IMR-90 (cell line): ENCODE data around the gene PHKA1. TPM values are rescaled to one million over a fixed set of nuclear protein-coding genes. Genes with fewer than 3 reads are reported as not detected.
A peak's percentile ranks its signal among the peaks of the same experiment; 100 is the strongest.

Experiments
- ATAC-seq: fragments of 200-7000 bp; cut with Tn5 transposase; 2 replicates; pipeline ENCODE4 v1.9.1; 2020; ENCODE audit warnings: low read depth, mild to moderate bottlenecking, moderate library complexity
- BruUV-seq: library from RNA; stranded (reverse); fragments of 400-500 nt; replicated peaks from 2 replicates; lab custom pipeline; 2021; lab: Mats Ljungman, UMichigan
- CTCF ChIA-PET: fragments of 300-600 bp; formaldehyde crosslinking; extraction: SDS; loops from one replicate; lab custom pipeline; 2021; ENCODE audit warnings: antibody characterized with exemption; lab: Yijun Ruan, JAX
- POLR2A ChIA-PET: fragments of 300-600 bp; sonication (Branson Sonifier 250); formaldehyde crosslinking; loops from one replicate; lab custom pipeline; 2022; ENCODE audit warnings: antibody characterized with exemption; ENCODE audit not compliant: unreplicated experiment; lab: Charles Lee
- DNase-seq: peaks from one replicate; pipeline ENCODE4 v3.0.0; 2013
- H2AFZ ChIP-seq: replicated peaks from 2 replicates; pipeline ENCODE3; 2013; ENCODE audit warnings: low read length, mild to moderate bottlenecking; ENCODE audit not compliant: poor library complexity
- H2AK5ac ChIP-seq: 2 replicates; pipeline ENCODE4 v1.6.1; 2013; ENCODE audit warnings: low read depth, low read length, inconsistent platforms
- H2AK9ac ChIP-seq: replicated peaks from 2 replicates; pipeline ENCODE3; 2013; ENCODE audit warnings: mild to moderate bottlenecking, low read depth, low read length, moderate library complexity; ENCODE audit not compliant: poor library complexity
- H2BK120ac ChIP-seq: 2 replicates; pipeline ENCODE4 v1.6.1; 2013; ENCODE audit warnings: low read depth, low read length, inconsistent platforms
- H2BK15ac ChIP-seq: 3 replicates; pipeline ENCODE4 v1.6.1; 2013; ENCODE audit warnings: low read depth, low read length, inconsistent platforms
- H2BK20ac ChIP-seq: 2 replicates; pipeline ENCODE4 v1.6.1; 2013; ENCODE audit warnings: low read depth, mild to moderate bottlenecking, inconsistent platforms, low read length, moderate library complexity
- H2BK5ac ChIP-seq: 2 replicates; pipeline ENCODE4 v1.6.1; 2013; ENCODE audit warnings: mild to moderate bottlenecking, low read depth, low read length, inconsistent platforms; ENCODE audit not compliant: poor library complexity, severe bottlenecking
- H3K14ac ChIP-seq: replicated peaks from 2 replicates; pipeline ENCODE4 v1.6.1; 2013; ENCODE audit warnings: low read depth, low read length, inconsistent platforms
- H3K18ac ChIP-seq: 2 replicates; pipeline ENCODE4 v1.6.1; 2013; ENCODE audit warnings: low read depth, low read length, control low read depth
- H3K23ac ChIP-seq: 2 replicates; pipeline ENCODE4 v1.6.1; 2013; ENCODE audit warnings: low read depth, low read length, inconsistent platforms
- H3K27ac ChIP-seq: 2 replicates; pipeline ENCODE4 v1.5.1; 2013; ENCODE audit warnings: mild to moderate bottlenecking, control low read depth, low read length; ENCODE audit not compliant: insufficient read depth
- H3K27me3 ChIP-seq: 2 replicates; pipeline ENCODE4 v1.6.1; 2013; ENCODE audit warnings: low read length; ENCODE audit not compliant: control insufficient read depth, insufficient read depth
- H3K36me3 ChIP-seq: 2 replicates; pipeline ENCODE4 v1.6.1; 2013; ENCODE audit warnings: low read length, mixed read lengths; ENCODE audit not compliant: control insufficient read depth, insufficient read depth
- H3K4ac ChIP-seq: 2 replicates; pipeline ENCODE4 v1.6.1; 2013; ENCODE audit warnings: low read depth, low read length, inconsistent platforms
- H3K4me1 ChIP-seq: 2 replicates; pipeline ENCODE4 v1.6.1; 2013; ENCODE audit warnings: low read length, mixed read lengths; ENCODE audit not compliant: control insufficient read depth, insufficient read depth
- H3K4me2 ChIP-seq: 2 replicates; pipeline ENCODE4 v1.6.1; 2013; ENCODE audit warnings: low read depth, mild to moderate bottlenecking, control low read depth, low read length, moderate library complexity
- H3K4me3 ChIP-seq: 2 replicates; pipeline ENCODE4 v1.5.1; 2013; ENCODE audit warnings: low read depth, mild to moderate bottlenecking, control low read depth, low read length, moderate library complexity; ENCODE audit not compliant: insufficient read depth
- H3K56ac ChIP-seq: 2 replicates; pipeline ENCODE4 v1.6.1; 2013; ENCODE audit warnings: low read length, inconsistent platforms; ENCODE audit not compliant: insufficient read depth; ENCODE audit errors: extremely low read depth
- H3K79me1 ChIP-seq, 2 experiments: 2 replicates each; pipeline ENCODE4 v1.6.1; 2013; ENCODE audit warnings: low read length in 2 of 2, inconsistent platforms in 1 of 2, low read depth in 1 of 2
- H3K9ac ChIP-seq: 2 replicates; pipeline ENCODE4 v1.6.1; 2013; ENCODE audit warnings: low read depth, low read length, control low read depth
- H3K9me1 ChIP-seq: 2 replicates; pipeline ENCODE4 v1.6.1; 2013; ENCODE audit warnings: low read length, inconsistent platforms; ENCODE audit not compliant: insufficient read depth
- H3K9me3 ChIP-seq: 2 replicates; pipeline ENCODE4 v1.6.1; 2013; ENCODE audit warnings: low read length; ENCODE audit not compliant: control insufficient read depth, insufficient read depth
- H4K20me1 ChIP-seq: 2 replicates; pipeline ENCODE4 v1.6.1; 2013; ENCODE audit warnings: low read length, inconsistent platforms; ENCODE audit not compliant: insufficient read depth
- H4K5ac ChIP-seq: 2 replicates; pipeline ENCODE4 v1.6.1; 2013; ENCODE audit warnings: mild to moderate bottlenecking, low read depth, low read length, control low read depth
- H4K8ac ChIP-seq, 2 experiments: 2 replicates each; pipeline ENCODE4 v1.6.1; 2013; ENCODE audit warnings: low read depth in 2 of 2, low read length in 2 of 2, control low read depth in 1 of 2, inconsistent platforms in 1 of 2
- H4K91ac ChIP-seq: 2 replicates; pipeline ENCODE4 v1.6.1; 2013; ENCODE audit warnings: low read depth, low read length, inconsistent platforms; ENCODE audit not compliant: insufficient read depth
- BHLHE40 ChIP-seq: fragments of 150-350 bp; IDR thresholded peaks from 2 replicates; pipeline ENCODE4 v1.6.1; 2016; ENCODE audit warnings: mild to moderate bottlenecking, low read depth, low read length
- CHD1 ChIP-seq: IDR thresholded peaks from 2 replicates; pipeline ENCODE4 v1.6.1; 2012; ENCODE audit warnings: low read depth, low read length, improper control_type of control experiment
- ELK1 ChIP-seq: fragments of 150-350 bp; IDR thresholded peaks from 2 replicates; pipeline ENCODE4 v1.6.1; 2016; ENCODE audit warnings: low read depth, mild to moderate bottlenecking, low read length, moderate library complexity, borderline replicate concordance
- FOS ChIP-seq: fragments of 150-350 bp; IDR thresholded peaks from 2 replicates; pipeline ENCODE4 v1.6.1; 2016; ENCODE audit warnings: low read depth, low read length
- POLR2A ChIP-seq: IDR thresholded peaks from 2 replicates; pipeline ENCODE4 v1.6.1; 2012; ENCODE audit warnings: mild to moderate bottlenecking, low read depth, low read length
- RCOR1 ChIP-seq: IDR thresholded peaks from 2 replicates; pipeline ENCODE4 v1.6.1; 2012; ENCODE audit warnings: mild to moderate bottlenecking, low read length, improper control_type of control experiment; ENCODE audit not compliant: insufficient replicate concordance
- SMC3 ChIP-seq: fragments of 150-350 bp; IDR thresholded peaks from 2 replicates; pipeline ENCODE4 v1.6.1; 2016; ENCODE audit warnings: low read depth, mild to moderate bottlenecking, antibody characterized with exemption, low read length, moderate library complexity
- WGBS, 2 experiments: methylation state at CpG; one replicate each; pipeline versions ENCODE4 v1.1.5 to v1.1.7; 2013; ENCODE audit warnings: missing lambda C conversion rate in 2 of 2; ENCODE audit not compliant: insufficient read length in 1 of 2; ENCODE audit errors: extremely low coverage in 2 of 2; 5-methylcytosine and 5-hydroxymethylcytosine counted together
- dilution Hi-C: fragments of 300-500 bp; cut with HindIII; formaldehyde crosslinking; loops from one replicate; pipeline ENCODE4 v1.14.3; 2018; ENCODE audit warnings: low sequenced_read_pairs; ENCODE audit not compliant: unreplicated experiment
- in situ Hi-C: fragments of 300-500 bp; cut with MboI; formaldehyde crosslinking; loops from 3 replicates; pipeline ENCODE4 v1.14.3; 2019; ENCODE audit warnings: low sequenced_read_pairs, inconsistent platforms, mixed read lengths
- intact Hi-C: fragments of 100-400 bp; cut with micrococcal nuclease; formaldehyde crosslinking; loops from 2 replicates; pipeline ENCODE4 v1.10.0; 2022
- polyA plus RNA-seq, 3 experiments: library from polyadenylated mRNA; depleted of rRNA; stranded (reverse); fragments of >200 nt; gene quantifications; 2 replicates each; pipeline ENCODE4 v1.2.3, GENCODE V29; 2012; ENCODE audit warnings: low replicate concordance in 1 of 3
- total RNA-seq: library from RNA; depleted of rRNA; stranded (reverse); fragments of >200 nt; gene quantifications from 2 replicates; pipeline ENCODE4 v1.2.3, GENCODE V29; 2012

PHKA1 gene
- total and polyA plus RNA-seq, 2 of the 4 experiments (the other 2 are of a cell fraction) = 2.7 to 4.5 TPM

- TF ChIP-seq POLR2A = no peak
- no peak for TF ChIP-seq SMC3
- no peak for TF ChIP-seq RCOR1
- no peak for TF ChIP-seq BHLHE40
- TF ChIP-seq CHD1 = no peak
- no peak for TF ChIP-seq ELK1
- TF ChIP-seq FOS = no peak
- no peak overlapping the region for H3K27ac ChIP-seq
- no peaks in the 10 kb centered on the region for H4K20me1 ChIP-seq
- no peak overlapping the region for H3K18ac ChIP-seq
- no peak overlapping the region for H4K5ac ChIP-seq
- H3K79me1 ChIP-seq = peaks cover 0 to 3% of the 10 kb centered on the region in 2 experiments; a peak in 2 of 4 replicates
- no peak overlapping the region for H2BK20ac ChIP-seq
- DNase-seq (peak; percentile 15), ATAC-seq (no peak)
- H3K9me1 ChIP-seq = no peaks in the 10 kb centered on the region
- H2BK120ac ChIP-seq = no peak overlapping the region
- H2AK5ac ChIP-seq = no peak overlapping the region
- H3K23ac ChIP-seq = no peak overlapping the region
- no peak overlapping the region for H3K9ac ChIP-seq
- WGBS, 2 experiments = no CpG with 5 or more reads among the region's 6 CpGs
- H3K4ac ChIP-seq = no peak overlapping the region
- ChIA-PET POLR2A (no interaction called here), CTCF (no interaction called here)
- no peak overlapping the region for H3K56ac ChIP-seq
- intact Hi-C loops = no loop called here
- H2BK5ac ChIP-seq = no peak overlapping the region
- H3K4me2 ChIP-seq = no peak overlapping the region
- no peaks in the 10 kb centered on the region for H3K9me3 ChIP-seq
- no peak overlapping the region for H2AK9ac ChIP-seq
- H2BK15ac ChIP-seq = no peak overlapping the region
- no peak overlapping the region for H4K8ac ChIP-seq
- H3K36me3 ChIP-seq = peaks cover 10% of the 10 kb centered on the region
- in situ Hi-C loops = no loop called here
- H3K4me1 ChIP-seq = no peaks in the 10 kb centered on the region
- no peak overlapping the region for H3K14ac ChIP-seq
- no peak overlapping the region for H4K91ac ChIP-seq
- no peak overlapping the region for H2AFZ ChIP-seq
- no TSS peak for BruUV-seq
- H3K4me3 ChIP-seq = no peak overlapping the region
- H3K27me3 ChIP-seq = peaks cover 3% of the 10 kb centered on the region
- dilution Hi-C loops = no loop called here
These were observed 145.6 kb downstream of the PHKA1 start for GRCh38 chrX:72568406-72569092.
